AG08396 (cell line): ENCODE data around the gene EMC1.
A peak's percentile ranks its signal among the peaks of the same experiment; 100 is the strongest.
"Not testable (repeated sequence)": the region's sequence is repeated elsewhere in the genome, so short reads cannot be mapped to it uniquely, and the experiment has no call there.

Experiments
- DNase-seq: peaks from one replicate; pipeline ENCODE4 v3.0.0; 2012; ENCODE audit warnings: low spot score, mixed read lengths

Gene EMC1

GRCh38 chr1:19260211-19261138 lies 9.2 kb upstream of the EMC1 start:
- DNase-seq = peak; percentile 90

GRCh38 chr1:19258353-19258752 lies 7.0 kb upstream of the EMC1 start:
- DNase-seq = no peak

- no peak for DNase-seq
Observed at GRCh38 chr1:19257178-19257914, 6.0 kb upstream of the EMC1 start.

- not testable (repeated sequence) for DNase-seq
Observed at GRCh38 chr1:19256301-19256700, 5.0 kb upstream of the EMC1 start.

- DNase-seq = no peak
Observed at GRCh38 chr1:19255288-19255687, 4.0 kb upstream of the EMC1 start.

- peak; percentile 24 for DNase-seq
Observed at GRCh38 chr1:19254416-19254815, 3.1 kb upstream of the EMC1 start.

- peak; percentile 32 for DNase-seq
Observed at GRCh38 chr1:19250629-19251304, 557 bp downstream of the EMC1 start.

- DNase-seq = peak; percentile 89
Observed at GRCh38 chr1:19240673-19241538, 10.4 kb downstream of the EMC1 start.

- DNase-seq = no peak
Observed at GRCh38 chr1:19239876-19240275, 11.4 kb downstream of the EMC1 start.

GRCh38 chr1:19234224-19234623 lies 17.1 kb downstream of the EMC1 start:
- DNase-seq = no peak

GRCh38 chr1:19232524-19232846 lies 18.8 kb downstream of the EMC1 start:
- DNase-seq = peak; percentile 63

- DNase-seq = peak; percentile 38
Observed at GRCh38 chr1:19231736-19232523, 19.4 kb downstream of the EMC1 start.

GRCh38 chr1:19229828-19230325 lies 21.4 kb downstream of the EMC1 start:
- DNase-seq = no peak

GRCh38 chr1:19229229-19229628 lies 22.1 kb downstream of the EMC1 start:
- DNase-seq = no peak

GRCh38 chr1:19222979-19223824 lies 28.1 kb downstream of the EMC1 start:
- DNase-seq = no peak

GRCh38 chr1:19222573-19222972 lies 28.8 kb downstream of the EMC1 start:
- no peak for DNase-seq

- no peak for DNase-seq
Observed at GRCh38 chr1:19220991-19221390, 30.3 kb downstream of the EMC1 start.

GRCh38 chr1:19220080-19220846 lies 31.1 kb downstream of the EMC1 start:
- no peak for DNase-seq

- no peak for DNase-seq
Observed at GRCh38 chr1:19219451-19219850, 31.9 kb downstream of the EMC1 start.
